Measurements from ENCODE around the gene SLC32A1.

The SLC32A1 gene

GRCh38 chr20:38766071-38766470 lies 41.8 kb downstream of the SLC32A1 start:
- TF ChIP-seq, protein P1, sequence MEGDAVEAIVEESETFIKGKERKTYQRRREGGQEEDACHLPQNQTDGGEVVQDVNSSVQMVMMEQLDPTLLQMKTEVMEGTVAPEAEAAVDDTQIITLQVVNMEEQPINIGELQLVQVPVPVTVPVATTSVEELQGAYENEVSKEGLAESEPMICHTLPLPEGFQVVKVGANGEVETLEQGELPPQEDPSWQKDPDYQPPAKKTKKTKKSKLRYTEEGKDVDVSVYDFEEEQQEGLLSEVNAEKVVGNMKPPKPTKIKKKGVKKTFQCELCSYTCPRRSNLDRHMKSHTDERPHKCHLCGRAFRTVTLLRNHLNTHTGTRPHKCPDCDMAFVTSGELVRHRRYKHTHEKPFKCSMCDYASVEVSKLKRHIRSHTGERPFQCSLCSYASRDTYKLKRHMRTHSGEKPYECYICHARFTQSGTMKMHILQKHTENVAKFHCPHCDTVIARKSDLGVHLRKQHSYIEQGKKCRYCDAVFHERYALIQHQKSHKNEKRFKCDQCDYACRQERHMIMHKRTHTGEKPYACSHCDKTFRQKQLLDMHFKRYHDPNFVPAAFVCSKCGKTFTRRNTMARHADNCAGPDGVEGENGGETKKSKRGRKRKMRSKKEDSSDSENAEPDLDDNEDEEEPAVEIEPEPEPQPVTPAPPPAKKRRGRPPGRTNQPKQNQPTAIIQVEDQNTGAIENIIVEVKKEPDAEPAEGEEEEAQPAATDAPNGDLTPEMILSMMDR (IDR thresholded peaks at IDR 0.05; ENCODE audit: low read depth, low read length): no peak
- no peak for DNase-seq (ENCODE audit: low read depth, low spot score)
- H3K4me3 ChIP-seq (ENCODE audit: low read depth, low read length): no peak overlapping the region
- in situ Hi-C loops (cut with HindIII; ENCODE audit: low sequenced_read_pairs): no loop called here

GRCh38 chr20:38769376-38770295 lies 45.4 kb downstream of the SLC32A1 start:
- in situ Hi-C loops (cut with HindIII; ENCODE audit: low sequenced_read_pairs): no loop called here
- DNase-seq (ENCODE audit: low read depth, low spot score): no peak
- no peak overlapping the region for H3K4me3 ChIP-seq (ENCODE audit: low read depth, low read length)
- TF ChIP-seq, protein P1 (IDR thresholded peaks at IDR 0.05; ENCODE audit: low read depth, low read length): no peak

DNA sequence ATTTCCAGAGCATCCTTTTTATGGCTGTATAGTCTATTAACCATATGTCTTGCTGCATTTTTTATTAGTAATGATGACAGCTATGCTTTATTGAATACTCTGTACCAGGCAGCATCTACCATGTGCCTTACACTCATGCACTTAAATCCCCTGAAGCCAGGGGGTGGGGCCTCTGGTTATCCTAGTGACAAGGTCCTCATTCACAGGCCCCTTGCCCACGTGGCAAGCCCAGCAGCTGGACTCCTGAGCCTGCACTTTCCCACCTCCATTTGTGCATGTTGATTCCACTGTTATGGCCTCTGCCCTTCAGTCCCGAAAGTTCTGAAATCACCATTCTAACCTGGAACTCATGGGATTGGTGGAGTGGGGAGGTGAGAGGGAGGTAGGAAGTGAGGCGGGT lies 46.3 kb downstream of the SLC32A1 start:
- TF ChIP-seq, protein P1 (IDR thresholded peaks at IDR 0.05; ENCODE audit: low read depth, low read length): no peak
- no peak overlapping the region for H3K4me3 ChIP-seq (ENCODE audit: low read depth, low read length)

GRCh38 chr20:38770970-38771369 lies 46.7 kb downstream of the SLC32A1 start:
- DNase-seq (ENCODE audit: low read depth, low spot score): no peak
- TF ChIP-seq, protein P1 (IDR thresholded peaks at IDR 0.05; ENCODE audit: low read depth, low read length): no peak
- H3K4me3 ChIP-seq (ENCODE audit: low read depth, low read length): no peak overlapping the region
- in situ Hi-C loops (cut with HindIII; ENCODE audit: low sequenced_read_pairs): no loop called here

More for the DNA sequence above, 46.3 kb downstream of the SLC32A1 start:
- DNase-seq (ENCODE audit: low read depth, low spot score): no peak
- in situ Hi-C loops (cut with HindIII; ENCODE audit: low sequenced_read_pairs): no loop called here

DNA sequence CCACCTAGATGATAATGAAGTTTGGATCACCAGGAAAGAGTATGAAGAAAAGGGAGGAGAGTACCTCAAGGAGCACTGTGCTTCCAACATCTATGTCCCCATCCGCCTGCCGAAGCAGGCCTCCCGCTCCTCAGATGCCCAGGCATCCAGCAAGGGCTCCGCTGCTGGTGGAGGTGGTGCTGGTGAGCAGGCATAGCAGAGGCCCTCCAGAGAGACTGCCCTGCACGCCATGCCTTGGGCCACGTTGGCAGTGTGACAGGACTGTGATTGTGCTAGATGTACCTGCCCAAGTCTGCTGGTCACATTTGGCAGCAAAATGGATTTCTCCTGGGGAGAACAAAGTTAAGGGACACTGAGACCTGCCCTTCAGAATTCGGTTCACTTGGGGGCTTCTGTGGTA lies 47.3 kb downstream of the SLC32A1 start:
- H3K4me3 ChIP-seq (ENCODE audit: low read depth, low read length): no peak overlapping the region
- in situ Hi-C loops (cut with HindIII; ENCODE audit: low sequenced_read_pairs): no loop called here
- DNase-seq (ENCODE audit: low read depth, low spot score): no peak
- TF ChIP-seq, protein P1 (IDR thresholded peaks at IDR 0.05; ENCODE audit: low read depth, low read length): no peak

GRCh38 chr20:38774167-38774566 lies 49.9 kb downstream of the SLC32A1 start:
- no peak for DNase-seq (ENCODE audit: low read depth, low spot score)
- TF ChIP-seq, protein P1 (IDR thresholded peaks at IDR 0.05; ENCODE audit: low read depth, low read length): no peak
- in situ Hi-C loops (cut with HindIII; ENCODE audit: low sequenced_read_pairs): no loop called here
- H3K4me3 ChIP-seq (ENCODE audit: low read depth, low read length): no peak overlapping the region

All from astrocyte of the spinal cord (primary cell).